HG03280 (cell line): ENCODE results near the gene FBN1.

Experiments
- ATAC-seq: cut with Tn5 transposase; IDR thresholded peaks from one replicate; pipeline ENCODE4 v1.9.1; 2021; ENCODE audit warnings: mild to moderate bottlenecking, moderate library complexity; ENCODE audit not compliant: unreplicated experiment

FBN1 gene

DNA sequence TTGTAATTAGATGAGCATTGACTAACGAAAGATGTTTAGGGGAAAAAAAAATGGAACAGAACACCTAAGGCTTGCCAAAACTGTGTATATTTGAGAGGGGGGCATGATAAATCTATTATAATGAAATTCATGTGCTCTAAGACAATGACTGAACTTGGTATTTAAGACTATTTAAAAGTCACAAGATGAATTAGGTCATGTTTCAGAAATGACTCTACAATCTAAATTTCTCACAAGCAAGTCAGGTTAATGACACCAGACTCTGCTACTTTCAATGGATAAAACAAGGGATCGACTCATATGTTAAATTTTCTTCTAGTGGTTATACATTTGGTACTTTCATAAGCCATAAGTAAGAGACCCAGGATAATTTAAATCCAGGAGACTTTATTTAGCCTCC lies 235.9 kb downstream of the FBN1 start:
- ATAC-seq = no peak

DNA sequence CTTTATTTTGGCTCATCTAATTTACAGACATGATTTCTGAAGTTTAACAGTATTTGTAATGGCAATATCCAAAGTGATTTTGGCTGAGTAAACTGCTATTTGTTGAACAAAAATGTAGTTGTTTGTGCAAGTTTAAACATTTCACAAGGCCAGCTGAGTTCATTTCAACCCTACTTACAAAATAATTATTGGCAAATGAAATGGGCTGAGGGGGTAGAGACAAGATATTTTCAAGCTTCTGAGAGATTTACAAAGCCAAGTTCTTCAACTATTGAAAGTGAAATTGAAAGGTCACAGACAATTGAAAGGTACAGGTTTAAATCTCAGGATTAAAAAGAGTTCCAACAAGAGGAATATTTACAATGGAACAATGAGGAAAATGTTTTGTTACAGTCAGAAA lies 237.2 kb downstream of the FBN1 start:
- no peak for ATAC-seq

DNA sequence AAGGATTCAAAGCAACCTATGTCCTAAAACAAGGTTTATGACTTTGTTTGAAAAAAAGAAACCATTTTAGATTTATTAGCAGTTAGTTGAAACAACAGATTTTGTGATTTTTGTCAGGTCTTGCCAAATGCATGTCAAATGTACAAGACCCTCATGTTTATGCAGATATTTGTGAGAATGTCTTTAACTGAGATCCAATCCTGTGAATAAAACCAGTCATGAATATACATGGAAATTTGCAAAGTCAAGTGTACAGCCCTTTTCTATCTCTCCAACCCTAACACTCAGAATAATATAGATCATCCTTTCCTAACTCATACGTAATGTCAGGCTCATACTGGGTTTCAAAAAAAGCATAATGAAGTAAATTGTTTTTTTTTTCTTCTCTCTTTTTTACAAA lies 237.9 kb downstream of the FBN1 start:
- ATAC-seq = no peak

DNA sequence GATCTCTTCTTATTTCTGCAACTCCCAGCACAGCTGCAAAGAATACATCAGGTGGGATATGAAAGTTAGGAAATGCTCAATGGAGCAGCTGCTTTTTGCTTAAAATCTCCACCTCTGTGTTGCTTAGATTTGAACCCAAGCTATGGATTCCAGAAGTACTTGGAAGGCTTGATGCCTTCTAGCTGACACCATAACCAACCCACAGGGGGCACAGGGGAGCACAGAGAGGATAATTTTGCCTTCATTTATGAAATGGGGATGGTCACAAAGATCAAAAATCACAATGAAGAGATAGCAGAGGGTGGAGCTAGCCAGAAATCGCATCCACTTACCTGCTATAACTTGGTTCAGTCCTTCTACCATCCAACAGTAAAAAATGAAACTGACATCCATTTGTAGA lies 238.6 kb downstream of the FBN1 start:
- no peak for ATAC-seq

DNA sequence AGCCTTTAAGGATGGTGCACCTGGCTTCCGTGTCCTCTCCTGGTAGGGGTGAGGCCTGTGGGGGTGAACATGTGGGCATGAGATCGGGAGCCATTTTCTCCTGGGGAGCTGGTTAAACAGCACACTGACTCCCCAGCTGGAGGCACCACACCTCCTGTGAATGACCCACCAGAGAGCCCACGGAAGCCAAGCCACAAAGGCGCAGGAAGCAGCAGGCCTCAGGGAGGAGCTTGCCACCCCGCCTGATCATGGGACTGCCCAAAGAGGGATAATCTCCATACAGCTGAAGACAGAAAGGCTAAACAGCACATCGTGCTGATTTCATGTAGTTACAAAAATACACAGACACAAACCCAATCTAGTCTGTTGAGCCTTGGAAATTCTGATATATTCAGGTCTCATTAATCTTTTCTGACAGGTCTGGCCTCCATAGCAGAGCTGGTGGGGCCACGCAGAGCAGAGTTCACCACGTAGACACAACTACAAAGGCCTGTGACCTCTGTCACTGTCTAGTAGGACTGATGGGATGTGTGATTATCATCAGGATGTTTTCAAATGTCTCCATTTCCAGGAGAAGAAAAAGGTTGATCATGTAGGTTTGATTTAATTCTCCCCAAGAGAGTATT lies 239.1 kb downstream of the FBN1 start:
- ATAC-seq = no peak

DNA sequence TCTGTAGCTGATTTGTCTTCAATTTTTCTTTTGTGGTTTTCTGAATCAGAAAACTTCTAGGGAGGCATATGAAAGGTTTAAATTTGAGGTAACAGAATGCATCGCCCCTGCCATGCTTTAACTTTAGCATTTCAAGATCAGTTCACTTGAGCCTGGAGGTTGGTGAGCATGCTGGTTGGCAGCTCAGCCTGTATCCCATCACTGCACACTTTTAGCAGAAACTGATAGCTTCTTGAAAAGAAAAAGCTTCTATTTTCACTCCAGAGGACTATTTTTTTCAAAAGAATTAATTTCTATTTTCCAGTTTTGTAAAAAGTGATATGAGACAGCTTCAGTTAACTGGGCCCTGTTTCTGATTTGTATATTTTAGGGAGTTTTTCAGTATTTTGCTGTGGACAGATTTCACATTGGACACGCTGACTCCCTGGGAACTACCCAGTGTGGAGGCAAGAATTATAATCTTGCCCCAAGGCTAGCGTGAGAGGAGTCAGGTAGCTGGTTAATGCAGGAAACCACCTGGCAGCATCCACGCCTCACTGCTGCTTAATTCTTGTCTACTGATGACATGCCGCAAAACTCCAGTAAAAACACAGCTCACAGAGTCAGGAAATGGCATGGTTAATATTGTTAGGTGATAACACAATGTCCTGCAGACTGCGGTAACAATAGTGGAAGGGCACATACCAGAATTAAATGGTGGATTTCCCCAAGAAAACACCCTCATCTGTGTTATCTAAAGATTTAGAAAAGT lies 242.9 kb downstream of the FBN1 start:
- ATAC-seq = no peak

DNA sequence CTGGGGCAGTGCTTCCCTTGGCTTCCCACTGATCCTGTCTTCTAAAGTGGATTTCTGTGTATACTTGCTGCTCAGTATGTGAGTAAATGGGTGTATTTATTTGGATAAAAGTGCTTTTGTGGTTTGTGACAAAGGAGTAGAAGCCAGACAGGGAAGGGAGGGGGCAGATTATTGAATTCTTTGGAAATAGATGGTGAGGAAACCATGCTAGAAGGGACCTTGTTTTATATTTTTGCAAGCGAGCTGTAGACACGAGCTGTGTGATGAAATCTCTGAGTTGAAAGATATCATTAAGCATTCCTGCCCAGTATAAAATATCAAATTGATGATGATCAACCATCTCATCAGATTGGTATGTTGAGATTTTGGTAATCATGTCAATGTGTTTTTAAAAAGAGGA lies 245.4 kb downstream of the FBN1 start:
- ATAC-seq = no peak

DNA sequence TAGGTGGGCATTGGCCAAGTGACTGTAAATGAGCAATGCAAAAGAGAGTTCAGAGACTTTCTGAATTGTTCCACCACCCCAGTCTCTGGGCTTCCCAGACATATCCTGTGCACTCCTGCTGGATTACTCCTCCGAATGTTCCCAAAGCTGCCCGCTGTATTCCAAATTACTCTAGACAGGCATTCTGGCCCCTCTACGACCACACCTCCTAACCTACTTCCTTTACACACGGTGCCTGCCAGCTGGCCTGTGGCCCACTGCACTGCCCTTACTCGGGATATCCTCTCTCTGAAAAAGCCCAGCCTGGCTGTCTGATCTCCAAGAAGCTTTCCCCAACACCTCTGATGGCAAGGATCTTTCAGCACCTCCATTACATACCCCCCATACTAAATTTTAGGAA lies 247.7 kb downstream of the FBN1 start:
- ATAC-seq = no peak

DNA sequence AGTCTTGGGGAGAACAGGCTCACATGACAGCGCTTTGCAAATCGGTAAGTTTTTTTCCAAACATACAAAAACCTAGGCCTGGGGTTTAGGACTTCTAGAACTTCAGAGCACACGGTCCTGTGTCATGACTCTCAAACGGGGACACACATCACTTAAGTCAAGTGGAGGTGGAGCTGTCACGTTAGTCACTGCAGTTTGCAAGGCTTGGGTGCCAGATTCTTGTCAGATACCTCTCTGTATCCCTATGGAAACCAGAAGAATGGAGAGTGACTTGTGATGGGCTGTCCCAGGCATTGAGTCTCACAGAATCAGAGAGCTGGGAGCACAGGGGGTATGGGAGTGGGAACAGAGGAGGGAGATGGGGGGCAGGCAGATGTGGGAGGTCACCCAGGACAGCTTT lies 249.5 kb downstream of the FBN1 start:
- no peak for ATAC-seq

DNA sequence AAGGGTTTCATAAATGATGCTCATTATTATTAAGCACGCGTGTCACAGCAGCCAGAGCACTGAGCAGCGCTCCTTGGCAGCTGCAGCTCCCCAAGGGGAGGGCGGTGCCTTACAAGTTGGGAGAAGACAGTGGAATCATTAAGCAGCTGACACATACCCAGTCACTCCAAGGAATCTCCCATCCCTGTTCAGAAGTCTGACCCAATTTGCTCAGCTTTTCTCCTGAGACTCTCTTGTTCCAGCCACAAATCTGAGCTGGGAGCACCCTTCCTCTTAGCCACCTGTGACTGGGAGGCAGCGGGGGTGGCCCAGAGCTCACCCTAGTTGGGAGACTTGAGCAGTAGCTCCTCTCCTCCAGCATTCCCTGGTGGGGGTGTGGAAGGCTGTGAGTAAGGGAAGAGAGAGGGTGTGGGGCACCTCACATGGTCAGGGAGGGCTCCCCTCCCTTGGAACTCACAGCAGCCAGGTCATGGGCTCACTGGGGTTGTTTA lies 249.9 kb downstream of the FBN1 start:
- ATAC-seq = no peak

DNA sequence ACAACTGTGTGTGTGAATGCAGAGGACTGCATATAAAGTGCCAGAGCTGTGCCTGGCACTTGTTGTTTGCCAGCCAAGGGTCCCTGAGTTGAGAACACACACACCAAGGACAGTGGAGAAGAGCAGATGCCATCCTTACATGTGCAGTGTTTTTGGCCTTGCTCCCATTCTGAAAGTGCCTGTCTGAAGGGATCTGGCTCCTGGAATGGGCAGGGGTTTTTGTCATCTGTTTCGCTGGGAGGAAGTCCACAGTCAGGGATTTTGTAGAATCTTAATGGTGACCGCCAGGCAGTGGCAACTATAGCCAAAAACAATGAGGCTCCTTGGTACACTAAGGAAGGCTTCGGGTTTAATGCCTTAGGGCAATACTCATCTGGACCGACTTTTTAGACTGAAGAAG lies 250.5 kb downstream of the FBN1 start:
- no peak for ATAC-seq

DNA sequence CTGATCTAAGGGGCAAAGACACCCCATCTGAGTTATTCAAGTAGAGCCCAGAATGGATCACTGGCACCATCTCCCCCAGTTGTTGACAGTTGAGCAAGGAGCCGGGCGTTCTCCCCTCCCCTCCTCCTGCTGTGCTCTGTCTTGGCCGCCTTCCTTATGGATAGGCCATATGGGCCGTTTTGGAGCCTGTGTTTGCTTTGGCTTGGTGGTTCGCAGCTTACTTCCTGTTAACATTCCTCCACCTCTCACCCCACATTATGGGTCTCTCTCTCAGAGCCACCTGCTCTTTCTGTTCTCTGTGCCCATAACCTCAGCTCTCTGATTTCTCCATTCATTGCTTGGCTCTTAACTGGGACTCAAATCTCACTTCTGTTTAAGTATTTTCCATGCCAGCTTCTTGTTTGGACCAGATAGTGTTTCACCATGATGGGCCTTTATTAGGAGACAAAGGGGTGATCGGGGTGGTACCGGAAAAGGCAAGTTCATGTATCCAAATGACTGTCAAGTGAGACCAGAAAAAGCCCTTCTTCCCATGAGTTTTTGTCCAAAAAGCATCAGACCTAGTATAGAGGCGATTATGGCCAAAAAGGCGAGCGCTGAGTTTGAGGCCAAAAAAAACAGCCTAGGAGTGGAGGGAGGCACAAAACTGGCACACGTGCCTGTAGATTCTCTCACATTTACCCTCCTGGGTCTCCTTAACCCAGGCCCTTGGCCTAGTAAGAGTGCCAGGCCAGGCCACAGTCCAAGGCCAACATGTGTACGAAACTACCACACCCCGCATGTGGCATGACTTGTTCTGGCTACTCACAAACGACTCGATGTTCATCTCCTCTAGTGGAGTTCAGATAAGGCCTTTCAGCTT lies 251.6 kb downstream of the FBN1 start:
- ATAC-seq = no peak

DNA sequence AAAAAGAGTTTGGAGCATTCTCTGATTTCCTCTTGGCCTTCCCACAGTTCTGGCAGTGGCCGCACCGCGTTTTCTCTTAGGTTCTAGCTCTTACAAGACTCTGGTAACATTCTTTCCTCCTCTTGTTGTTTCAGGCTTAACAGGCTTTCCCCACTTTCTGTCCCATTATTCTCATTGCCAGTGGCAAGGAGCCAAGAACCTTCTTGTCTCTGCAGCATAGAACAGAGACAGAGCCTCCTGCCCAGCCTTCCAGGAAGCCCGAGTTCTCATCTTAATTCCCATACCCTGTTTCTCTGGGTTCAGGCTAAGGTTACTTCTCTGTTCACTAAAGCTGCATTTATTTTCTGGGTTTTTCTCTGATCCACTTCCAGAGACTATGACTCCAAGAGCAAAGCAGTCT lies 253.2 kb downstream of the FBN1 start:
- no peak for ATAC-seq

DNA sequence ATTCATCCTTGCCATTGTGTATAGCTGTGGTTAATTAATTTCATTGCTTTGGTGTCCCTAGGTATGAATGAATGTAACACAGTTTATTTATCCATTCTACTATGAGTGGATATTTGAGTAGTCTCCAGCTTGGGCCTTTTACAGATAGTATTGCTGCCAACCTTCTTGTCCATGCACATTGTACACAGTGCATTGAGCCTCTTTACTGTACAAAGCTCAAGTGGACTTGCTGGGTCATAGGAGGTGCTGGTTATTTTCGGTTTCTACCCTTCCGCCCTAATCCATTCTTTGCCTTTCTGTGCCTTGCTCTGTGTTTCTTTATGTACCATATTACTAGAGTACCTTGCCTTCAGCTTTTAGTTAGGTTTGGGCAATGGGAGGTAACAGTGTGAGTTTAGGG lies 253.6 kb downstream of the FBN1 start:
- no peak for ATAC-seq

DNA sequence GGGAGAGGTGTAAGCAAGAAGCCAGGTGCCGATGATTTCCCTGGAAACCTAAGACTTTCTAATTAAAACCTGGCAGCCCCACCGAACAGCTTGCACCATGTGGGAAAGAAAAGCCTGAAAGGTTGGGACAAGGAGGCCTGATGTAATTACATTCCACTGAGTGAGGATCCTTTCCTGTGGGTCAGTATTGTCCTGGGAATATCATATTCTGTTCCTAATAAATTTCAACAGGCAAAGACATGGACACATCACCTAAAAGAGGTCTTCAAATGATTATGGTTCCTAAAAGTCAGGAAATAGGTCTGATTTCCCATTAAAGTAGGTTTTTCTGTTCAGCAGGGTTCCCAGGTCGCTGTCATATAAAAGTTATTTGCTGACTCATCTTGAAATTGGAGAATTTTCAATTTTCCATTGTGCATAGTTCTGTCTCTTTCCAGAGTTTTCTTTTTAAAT lies 255.8 kb downstream of the FBN1 start:
- ATAC-seq = no peak

DNA sequence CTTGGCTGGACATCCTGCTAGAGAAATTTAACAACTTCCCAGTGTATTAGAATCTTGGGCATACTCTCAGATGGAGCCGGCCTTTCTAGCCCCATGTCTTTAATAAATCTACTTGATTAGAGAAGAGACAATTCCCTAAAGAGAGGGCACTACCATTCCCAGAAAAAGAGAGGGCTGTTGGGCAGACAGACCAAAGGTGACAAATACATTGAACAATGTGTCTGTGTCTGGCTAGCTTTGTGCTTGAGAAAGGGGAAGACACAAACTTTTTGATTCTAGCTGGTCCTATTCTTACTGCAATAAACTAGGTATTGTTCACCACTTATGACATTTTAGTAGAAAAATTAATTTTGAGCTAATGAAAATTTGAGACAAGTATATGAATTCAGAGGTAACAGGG lies 256.6 kb downstream of the FBN1 start:
- no peak for ATAC-seq

DNA sequence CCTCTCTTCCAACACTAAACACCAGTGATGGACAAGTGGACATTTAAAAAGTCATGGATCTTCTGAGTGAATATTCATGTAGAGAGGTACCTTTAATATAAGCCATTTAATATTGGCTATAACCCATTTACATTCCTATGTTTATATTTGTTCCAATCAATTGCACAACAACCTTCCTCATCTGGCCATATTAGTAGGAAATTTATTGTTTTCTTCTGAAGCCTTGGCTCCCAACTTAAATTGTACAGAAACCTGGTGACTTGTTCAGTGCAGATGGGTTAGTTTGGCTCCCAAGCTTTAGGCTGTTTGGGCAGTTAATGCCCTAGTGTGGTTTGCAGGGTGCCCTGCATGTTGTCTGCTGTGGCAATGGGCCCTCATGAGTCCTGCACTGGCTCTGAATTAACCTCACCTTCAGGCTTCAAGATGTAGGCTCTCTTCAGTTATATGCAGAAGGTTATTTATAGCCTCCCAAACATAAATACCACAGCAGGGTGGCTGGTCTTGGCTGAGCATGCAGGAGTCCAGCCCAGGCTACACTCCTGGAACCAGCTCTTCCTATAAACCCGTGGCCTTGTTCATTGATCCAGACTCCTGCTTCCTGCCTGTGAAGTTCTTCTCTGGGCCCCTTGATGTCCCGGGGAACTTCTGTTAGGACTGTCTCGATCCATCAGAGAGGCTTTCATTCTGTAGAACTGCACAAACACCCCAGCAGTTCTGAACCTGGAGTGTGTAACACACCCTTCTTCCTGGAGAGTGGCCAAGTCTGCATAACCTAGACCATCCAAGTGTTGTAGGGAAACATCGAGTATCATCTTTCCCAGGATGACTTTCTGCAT lies 257.3 kb downstream of the FBN1 start:
- ATAC-seq = no peak

DNA sequence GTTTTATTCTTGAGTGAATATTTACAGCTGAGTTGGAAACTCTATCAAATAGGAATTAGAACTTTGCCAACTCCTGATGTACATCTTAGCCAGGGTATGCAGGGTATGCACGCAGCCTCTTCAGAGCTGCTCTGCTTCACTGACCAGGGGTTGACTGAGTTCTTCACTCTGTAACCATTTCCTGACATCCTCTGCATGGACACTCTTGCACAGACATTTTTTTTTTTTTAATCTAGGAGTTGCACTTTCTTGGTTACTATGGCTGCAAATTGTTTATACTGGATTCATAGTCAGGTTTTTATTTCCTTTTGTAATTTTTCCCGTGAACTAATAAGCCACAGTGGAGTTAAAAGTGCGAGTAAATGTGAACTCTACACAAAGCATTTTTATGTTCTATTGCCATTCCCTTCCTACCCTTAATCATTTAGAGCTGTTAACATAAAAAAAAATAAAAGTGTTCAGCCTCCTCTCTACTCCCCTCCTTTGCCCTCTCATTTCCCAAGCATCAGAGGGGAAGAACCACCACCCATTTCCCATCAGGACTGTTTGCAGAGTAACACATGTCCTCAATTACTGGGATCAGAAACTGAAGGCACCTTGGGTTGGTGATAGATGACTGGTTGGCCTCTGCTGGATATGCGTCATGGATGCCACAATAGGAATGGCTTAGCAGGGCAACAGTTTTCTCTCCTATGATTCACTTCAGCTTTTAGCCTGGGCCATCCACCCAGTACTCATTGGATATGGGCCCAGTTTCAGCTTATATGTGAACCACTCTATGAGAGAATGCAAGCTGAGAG lies 260.3 kb downstream of the FBN1 start:
- no peak for ATAC-seq

DNA sequence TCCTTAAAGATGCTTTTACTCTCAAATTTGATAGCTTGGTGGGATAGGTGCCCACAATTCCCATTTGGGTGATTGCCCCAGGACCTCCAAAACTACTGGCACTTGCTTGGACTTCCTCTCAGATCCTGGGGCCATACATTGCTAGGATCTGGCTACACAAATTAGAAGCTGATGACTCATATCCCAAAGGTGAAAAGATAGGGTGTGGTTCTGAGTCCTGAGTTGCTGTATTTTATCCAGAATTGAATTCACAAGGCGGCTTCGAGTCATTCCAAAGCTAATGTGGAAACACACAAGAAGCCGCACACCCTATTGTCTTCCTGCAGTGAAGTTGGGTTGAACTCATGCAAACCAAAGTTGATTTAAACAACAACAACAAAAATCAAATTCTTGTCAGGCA lies 260.9 kb downstream of the FBN1 start:
- no peak for ATAC-seq

DNA sequence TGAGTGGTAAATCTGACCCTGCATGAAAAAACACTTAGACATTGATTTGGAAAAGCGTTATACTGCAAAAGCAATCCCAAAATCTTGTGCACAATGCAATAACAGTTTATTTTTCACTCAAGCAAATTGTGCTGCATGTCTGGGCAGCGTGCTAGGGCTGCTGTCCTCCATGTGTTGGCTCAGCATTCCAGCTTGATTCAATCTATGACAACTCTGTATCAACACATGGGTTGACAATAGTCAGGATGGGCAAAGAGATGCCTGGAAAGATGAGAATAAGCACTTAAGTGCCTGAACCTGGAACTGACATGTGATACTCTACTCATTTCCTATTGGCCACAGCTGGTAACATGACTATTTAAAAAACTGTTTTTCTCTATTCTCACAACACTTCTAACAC lies 262.5 kb downstream of the FBN1 start:
- ATAC-seq = no peak
